HUES48 (cell line): ENCODE measurements around the gene NCKAP5.
"Not testable (repeated sequence)": the region's sequence is repeated elsewhere in the genome, so short reads cannot be mapped to it uniquely, and the experiment has no call there.

ENCODE experiments used
- H3K27ac ChIP-seq: one replicate; pipeline ENCODE4 v1.7.0; 2013; ENCODE audit warnings: low read depth, low read length, inconsistent platforms
- H3K27me3 ChIP-seq: 2 replicates; pipeline ENCODE4 v1.6.1; 2013; ENCODE audit warnings: mild to moderate bottlenecking, low read length; ENCODE audit not compliant: control insufficient read depth, insufficient read depth
- H3K36me3 ChIP-seq: 2 replicates; pipeline ENCODE4 v1.6.1; 2013; ENCODE audit warnings: low read length; ENCODE audit not compliant: control insufficient read depth, insufficient read depth
- H3K4me1 ChIP-seq: 2 replicates; pipeline ENCODE4 v1.6.1; 2013; ENCODE audit warnings: mild to moderate bottlenecking, low read length; ENCODE audit not compliant: control insufficient read depth, insufficient read depth
- H3K4me3 ChIP-seq: 2 replicates; pipeline ENCODE4 v1.5.1; 2013; ENCODE audit warnings: mild to moderate bottlenecking, low read depth, low read length
- H3K9ac ChIP-seq: 2 replicates; pipeline ENCODE4 v1.6.1; 2013; ENCODE audit warnings: mild to moderate bottlenecking, low read depth, low read length, moderate library complexity
- H3K9me3 ChIP-seq: 2 replicates; pipeline ENCODE4 v1.6.1; 2013; ENCODE audit warnings: low read length; ENCODE audit not compliant: control insufficient read depth, insufficient read depth

The NCKAP5 gene

GRCh38 chr2:133480707-133481429 lies 87.4 kb downstream of the NCKAP5 start:
- Histone ChIP-seq H3K4me1 (no peaks in the 10 kb centered on the region), H3K27me3 (no peaks in the 10 kb centered on the region), H3K9me3 (no peaks in the 10 kb centered on the region), H3K9ac (no peak overlapping the region), H3K36me3 (no peaks in the 10 kb centered on the region), H3K4me3 (no peak overlapping the region), H3K27ac (no peak overlapping the region)

DNA sequence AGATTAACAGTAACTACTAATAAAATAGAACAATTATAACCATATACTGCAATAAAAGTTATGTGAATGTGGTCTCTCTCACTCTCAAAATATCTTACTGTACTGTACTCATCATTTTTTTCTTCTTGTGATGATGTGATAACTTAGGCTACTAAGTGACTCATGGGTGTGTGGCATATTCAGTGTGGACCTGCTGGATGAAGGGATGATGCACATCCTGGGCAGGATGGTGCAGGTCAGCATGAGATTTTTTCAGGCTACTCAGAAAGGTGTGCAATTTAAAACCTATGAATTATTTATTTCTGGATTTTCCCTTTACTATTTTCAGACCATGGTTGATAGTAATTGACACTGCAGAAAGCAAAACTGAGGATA lies 90.7 kb downstream of the NCKAP5 start:
- Histone ChIP-seq H3K9me3 (no peaks in the 10 kb centered on the region), H3K27ac (no peak overlapping the region), H3K4me1 (no peaks in the 10 kb centered on the region), H3K4me3 (no peak overlapping the region), H3K27me3 (no peaks in the 10 kb centered on the region), H3K36me3 (no peaks in the 10 kb centered on the region), H3K9ac (no peak overlapping the region)

DNA sequence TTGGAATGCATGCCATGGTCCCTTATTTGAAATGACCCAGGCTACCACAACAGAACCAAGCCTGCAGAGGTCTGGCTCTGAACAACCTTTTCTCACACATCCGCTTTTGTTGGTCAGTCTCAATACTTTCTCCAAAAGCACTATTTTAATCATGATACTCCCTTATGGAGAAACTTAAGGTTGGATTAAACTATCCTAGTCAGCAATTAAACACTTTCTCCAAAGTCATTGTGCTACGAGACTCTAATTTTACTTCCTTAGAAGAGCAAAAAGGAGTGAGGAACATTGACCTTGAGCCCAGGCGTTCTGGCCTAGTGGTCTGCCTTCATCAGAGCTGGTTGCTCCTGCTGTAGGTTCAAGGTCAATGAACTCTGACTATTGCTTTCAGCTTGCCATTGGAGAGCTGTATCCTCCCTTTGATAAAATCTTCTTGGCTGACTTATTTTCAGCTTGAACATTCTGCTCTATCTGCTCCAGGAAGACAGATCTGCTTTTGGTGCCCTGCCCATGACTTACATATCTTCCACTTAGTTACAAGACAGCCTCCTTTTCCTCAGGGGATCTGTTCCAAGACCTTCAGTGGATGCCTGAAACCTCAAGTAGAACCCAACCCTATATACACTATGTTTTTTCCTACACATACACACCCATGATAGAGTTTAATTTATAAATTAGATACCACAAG lies 91.2 kb downstream of the NCKAP5 start:
- no peaks in the 10 kb centered on the region for H3K27me3 ChIP-seq
- H3K36me3 ChIP-seq, result no peaks in the 10 kb centered on the region
- no peak overlapping the region for H3K9ac ChIP-seq
- H3K27ac ChIP-seq, result no peak overlapping the region
- H3K4me1 ChIP-seq, result no peaks in the 10 kb centered on the region
- no peak overlapping the region for H3K4me3 ChIP-seq
- H3K9me3 ChIP-seq, result no peaks in the 10 kb centered on the region

DNA sequence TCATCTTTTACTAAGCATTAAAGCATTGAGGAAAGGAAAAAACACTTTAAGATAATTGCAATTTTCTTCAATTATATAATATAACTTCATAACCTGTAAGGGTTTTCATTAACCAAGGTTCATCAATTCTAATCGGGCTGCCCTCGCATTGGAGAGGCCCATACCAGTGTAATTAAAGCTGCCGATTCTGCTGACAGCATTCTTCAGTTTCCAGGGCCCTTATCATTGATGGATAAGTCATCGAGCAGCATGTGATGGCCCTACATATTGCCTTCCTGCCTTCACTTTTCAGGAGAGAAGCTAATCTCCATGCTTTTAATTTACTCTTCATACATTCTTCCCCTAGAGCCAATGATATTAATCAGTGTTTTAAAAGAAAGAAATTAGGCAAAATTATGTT lies 92.0 kb downstream of the NCKAP5 start:
- no peak overlapping the region for H3K9ac ChIP-seq
- no peaks in the 10 kb centered on the region for H3K9me3 ChIP-seq
- no peaks in the 10 kb centered on the region for H3K36me3 ChIP-seq
- H3K4me3 ChIP-seq, result no peak overlapping the region
- no peaks in the 10 kb centered on the region for H3K27me3 ChIP-seq
- no peaks in the 10 kb centered on the region for H3K4me1 ChIP-seq
- no peak overlapping the region for H3K27ac ChIP-seq

GRCh38 chr2:133475610-133476009 lies 92.7 kb downstream of the NCKAP5 start:
- no peak overlapping the region for H3K4me3 ChIP-seq
- no peaks in the 10 kb centered on the region for H3K4me1 ChIP-seq
- no peaks in the 10 kb centered on the region for H3K27me3 ChIP-seq
- H3K9me3 ChIP-seq, result no peaks in the 10 kb centered on the region
- no peaks in the 10 kb centered on the region for H3K36me3 ChIP-seq
- H3K9ac ChIP-seq, result no peak overlapping the region
- H3K27ac ChIP-seq, result no peak overlapping the region

GRCh38 chr2:133470446-133470845 lies 97.8 kb downstream of the NCKAP5 start:
- H3K9ac ChIP-seq, H3K27ac ChIP-seq, H3K4me3 ChIP-seq, H3K36me3 ChIP-seq, H3K9me3 ChIP-seq, H3K27me3 ChIP-seq, H3K4me1 ChIP-seq: not testable (repeated sequence)

- no peaks in the 10 kb centered on the region for H3K4me1 ChIP-seq
- H3K9ac ChIP-seq, result no peak overlapping the region
- H3K27ac ChIP-seq, result no peak overlapping the region
- H3K36me3 ChIP-seq, result no peaks in the 10 kb centered on the region
- no peak overlapping the region for H3K4me3 ChIP-seq
- H3K9me3 ChIP-seq, result no peaks in the 10 kb centered on the region
- no peaks in the 10 kb centered on the region for H3K27me3 ChIP-seq
These were observed 105.5 kb downstream of the NCKAP5 start for GRCh38 chr2:133462811-133463210.

- no peak overlapping the region for H3K27ac ChIP-seq
- no peaks in the 10 kb centered on the region for H3K4me1 ChIP-seq
- no peak overlapping the region for H3K4me3 ChIP-seq
- H3K36me3 ChIP-seq, result no peaks in the 10 kb centered on the region
- H3K27me3 ChIP-seq, result no peaks in the 10 kb centered on the region
- H3K9me3 ChIP-seq, result no peaks in the 10 kb centered on the region
- H3K9ac ChIP-seq, result no peak overlapping the region
These were observed 106.8 kb downstream of the NCKAP5 start for GRCh38 chr2:133461484-133461883.

DNA sequence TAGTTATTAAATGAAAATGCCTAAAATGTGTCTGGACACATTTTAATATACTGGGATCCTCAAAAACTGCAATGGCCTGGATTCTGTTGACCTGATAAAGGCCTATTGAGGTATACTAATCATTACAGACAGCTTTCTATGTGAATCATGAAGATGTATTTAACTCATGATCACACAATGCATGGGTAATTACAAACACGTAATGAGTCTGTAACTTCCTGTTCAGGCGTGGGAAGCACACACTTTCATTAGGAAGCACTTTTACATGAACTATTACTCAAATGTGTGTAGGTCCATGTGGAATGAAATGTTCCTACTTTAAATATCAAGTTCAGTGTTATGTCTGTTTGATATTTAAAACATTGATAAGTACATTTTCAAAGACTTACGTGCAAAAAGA lies 108.7 kb downstream of the NCKAP5 start:
- no peak overlapping the region for H3K27ac ChIP-seq
- H3K27me3 ChIP-seq, result no peaks in the 10 kb centered on the region

GRCh38 chr2:133458280-133458679 lies 110.0 kb downstream of the NCKAP5 start:
- no peak overlapping the region for H3K9ac ChIP-seq
- no peak overlapping the region for H3K4me3 ChIP-seq
- no peaks in the 10 kb centered on the region for H3K4me1 ChIP-seq
- H3K27me3 ChIP-seq, result no peaks in the 10 kb centered on the region
- no peak overlapping the region for H3K27ac ChIP-seq
- H3K9me3 ChIP-seq, result no peaks in the 10 kb centered on the region
- no peaks in the 10 kb centered on the region for H3K36me3 ChIP-seq

More for the DNA sequence above, 108.7 kb downstream of the NCKAP5 start:
- no peaks in the 10 kb centered on the region for H3K9me3 ChIP-seq
- H3K9ac ChIP-seq, result no peak overlapping the region
- no peak overlapping the region for H3K4me3 ChIP-seq
- no peaks in the 10 kb centered on the region for H3K36me3 ChIP-seq
- no peaks in the 10 kb centered on the region for H3K4me1 ChIP-seq

DNA sequence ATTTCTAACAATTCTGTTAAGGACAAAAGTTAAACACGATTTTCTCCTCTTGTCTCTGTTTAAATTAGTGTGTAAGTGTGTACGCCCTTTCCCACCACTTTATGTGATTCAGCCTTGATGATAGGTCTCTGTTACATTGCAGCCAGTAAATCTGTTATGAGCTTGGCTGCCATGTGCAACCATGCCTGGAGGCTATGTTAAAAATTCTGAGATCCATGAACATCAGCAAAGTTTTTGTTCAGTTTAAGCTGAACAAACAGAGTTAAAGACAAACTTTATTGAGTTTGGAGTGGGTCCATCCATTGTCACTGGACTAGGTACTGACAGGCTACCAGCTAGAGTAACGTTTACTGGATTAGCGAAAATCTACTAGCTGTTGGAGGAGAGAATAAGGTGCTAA lies 110.4 kb downstream of the NCKAP5 start:
- H3K9me3 ChIP-seq, result no peaks in the 10 kb centered on the region
- H3K27me3 ChIP-seq, result no peaks in the 10 kb centered on the region
- no peak overlapping the region for H3K27ac ChIP-seq
- no peak overlapping the region for H3K4me3 ChIP-seq
- H3K9ac ChIP-seq, result no peak overlapping the region
- H3K36me3 ChIP-seq, result no peaks in the 10 kb centered on the region
- H3K4me1 ChIP-seq, result no peaks in the 10 kb centered on the region
